Erythroblast (primary cell): ENCODE data around the gene TMEM115.

Experiments
- GATA1 ChIP-seq: IDR thresholded peaks from 2 replicates; pipeline ENCODE4 v1.6.1; 2011; ENCODE audit warnings: low read depth, mild to moderate bottlenecking, control low read depth, low read length, moderate library complexity
- POLR2A ChIP-seq: IDR thresholded peaks from 2 replicates; pipeline ENCODE4 v1.6.1; 2011; ENCODE audit warnings: mild to moderate bottlenecking, low read length

GRCh38 chr3:50381383-50381782, 22.1 kb upstream of the TMEM115 start:
- no peak for TF ChIP-seq POLR2A
- TF ChIP-seq GATA1: no peak
